Measurements from ENCODE around the gene ZBTB22. TPM values are rescaled to one million over a fixed set of nuclear protein-coding genes. Genes with fewer than 3 reads are reported as not detected.

The ZBTB22 gene
- total RNA-seq, 5 donors from 2014 or later (not counting 1 experiment from before 2014, with no cell fraction given), result 17.6 to 32.0 (median 26.3) TPM

GRCh38 chr6:33272275-33273128 lies 45.0 kb downstream of the ZBTB22 start:
- H3K4me3 Mint-ChIP-seq, result peak overlapping the region; percentile 92 to 98 (median 94)
- H3K27ac ChIP-seq (ENCODE audit: low read length), result peak overlapping the region; percentile 85
- ATAC-seq (replicated peaks in 1 of 4) (peak; percentile 1 to 11 (median 4)), DNase-seq (peak in 3 of 35 experiments; percentile 21 to 26 (median 25))
- no peaks in the 10 kb centered on the region for H3K27me3 ChIP-seq (replicated peaks in 1 of 2; ENCODE audit: control insufficient read depth in 2 of 2, extremely low read depth in 1 of 2, insufficient read depth in 2 of 2, low read length in 1 of 2)
- no peaks in the 10 kb centered on the region for H3K27me3 Mint-ChIP-seq
- peaks cover 6 to 61% of the 10 kb centered on the region in 2 donors for H3K36me3 ChIP-seq (ENCODE audit: control insufficient read depth in 2 of 2, extremely low read depth in 1 of 2, insufficient read depth in 1 of 2, low read length in 1 of 2)
- peak overlapping the region; percentile 70 to 73 for H3K4me3 ChIP-seq (ENCODE audit: control insufficient read depth in 1 of 2, extremely low read depth in 1 of 2, low read length in 1 of 2)
- ChIA-PET CTCF (interaction anchor here in 1 of 2 donors (1.0 to 1.9 kb wide), 7 partner anchors 17 to 320 kb away, joined by 3 to 16 read pairs (median 7); partner anchors contain the start of genes HLA-DMA, PFDN6, WDR46 and ZBTB22), POLR2A (interaction anchor here (0.5 to 1.5 kb wide), 4 partner anchors 16 to 300 kb away, joined by 3 to 6 read pairs (median 4); partner anchors contain the start of gene WDR46 (in 1 of the 2))
- H3K4me1 Mint-ChIP-seq, result peaks cover 58 to 72% (median 61%) of the 10 kb centered on the region in 3 donors
- no peaks in the 10 kb centered on the region for H3K9me3 ChIP-seq
- peaks cover 38 to 64% of the 10 kb centered on the region in 2 experiments for H3K4me1 ChIP-seq (ENCODE audit: control insufficient read depth in 1 of 2, extremely low read depth in 1 of 2, insufficient read depth in 2 of 2, low read length in 2 of 2)
- H3K36me3 Mint-ChIP-seq, result peaks cover 51% of the 10 kb centered on the region
- H3K27ac Mint-ChIP-seq, result peak overlapping the region; percentile 98 to 99
- 8% methylated on average over 8 of the region's 22 CpGs for WGBS (ENCODE audit: insufficient coverage)
- no peaks in the 10 kb centered on the region for H3K9me3 Mint-ChIP-seq

- WGBS (ENCODE audit: insufficient coverage), result under 1% methylated on average over 39 of the region's 48 CpGs
- H3K9me3 ChIP-seq, result no peaks in the 10 kb centered on the region
- peak within 1 kb of the TSS; percentile 98 to 99 for H3K27ac Mint-ChIP-seq
- DNase-seq (peak; percentile 79 to 99 (median 92)), ATAC-seq (replicated peaks in 1 of 4) (peak; percentile 82 to 93 (median 90))
- peaks cover 37 to 59% of the 10 kb centered on the region in 2 experiments for H3K4me1 ChIP-seq (ENCODE audit: control insufficient read depth in 1 of 2, extremely low read depth in 1 of 2, insufficient read depth in 2 of 2, low read length in 2 of 2)
- peak within 1 kb of the TSS; percentile 70 to 73 for H3K4me3 ChIP-seq (ENCODE audit: control insufficient read depth in 1 of 2, extremely low read depth in 1 of 2, low read length in 1 of 2)
- H3K27ac ChIP-seq (ENCODE audit: low read length), result peak within 1 kb of the TSS; percentile 85
- ChIA-PET POLR2A (interaction anchor here (0.5 to 1.5 kb wide), 10 partner anchors 17 to 317 kb away, joined by 3 to 6 read pairs (median 3); partner anchors contain the start of genes RING1 (in 1 of the 2) and WDR46 (in 1 of the 2)), CTCF (interaction anchor here in 1 of 2 donors (0.8 to 1.9 kb wide), 10 partner anchors 17 to 1409 kb away, joined by 3 to 16 read pairs (median 6); partner anchors contain the start of genes HLA-DMA, NEU1, PFDN6 and WDR46)
- peaks cover 55 to 68% (median 60%) of the 10 kb centered on the region in 3 donors for H3K4me1 Mint-ChIP-seq
- no peaks in the 10 kb centered on the region for H3K9me3 Mint-ChIP-seq
- no peaks in the 10 kb centered on the region for H3K27me3 ChIP-seq (replicated peaks in 1 of 2; ENCODE audit: control insufficient read depth in 2 of 2, extremely low read depth in 1 of 2, insufficient read depth in 2 of 2, low read length in 1 of 2)
- H3K36me3 Mint-ChIP-seq, result peaks cover 54% of the 10 kb centered on the region
- no peaks in the 10 kb centered on the region for H3K27me3 Mint-ChIP-seq
- peak within 1 kb of the TSS; percentile 92 to 98 (median 94) for H3K4me3 Mint-ChIP-seq
- H3K36me3 ChIP-seq (ENCODE audit: control insufficient read depth in 2 of 2, extremely low read depth in 1 of 2, insufficient read depth in 1 of 2, low read length in 1 of 2), result peaks cover 13 to 69% of the 10 kb centered on the region in 2 donors
These were observed 45.9 kb downstream of the ZBTB22 start, which contains the start of the genes RPS18 and VPS52 for GRCh38 chr6:33271468-33272274. RPS18 (plus strand) TSS chr6:33272075; CDS start chr6:33272120, 45 bp downstream. VPS52 (minus strand) TSS chr6:33271876; CDS start chr6:33271675, 201 bp downstream.

- peak in 1 of 4 experiments; percentile 28 for ATAC-seq (replicated peaks in 1 of 4)
- DNase-seq, result no peak
- peaks cover 49 to 62% (median 54%) of the 10 kb centered on the region in 3 donors for H3K4me1 Mint-ChIP-seq
- H3K27ac Mint-ChIP-seq, result peak overlapping the region; percentile 98 to 99
- ChIA-PET CTCF (interaction anchor here in 1 of 2 donors (0.8 to 1.9 kb wide), 7 partner anchors 18 to 1409 kb away, joined by 3 to 16 read pairs (median 7); partner anchors contain the start of genes HLA-DMA, NEU1, PFDN6 and WDR46), POLR2A (interaction anchor here (0.5 to 1.5 kb wide), 7 partner anchors 17 to 299 kb away, joined by 3 to 6 read pairs (median 3); partner anchors contain the start of genes RING1 (in 1 of the 2) and WDR46 (in 1 of the 2))
- H3K27me3 ChIP-seq (replicated peaks in 1 of 2; ENCODE audit: control insufficient read depth in 2 of 2, extremely low read depth in 1 of 2, insufficient read depth in 2 of 2, low read length in 1 of 2), result no peaks in the 10 kb centered on the region
- WGBS (ENCODE audit: insufficient coverage), result 0% methylated on average over 3 of the region's 7 CpGs
- H3K36me3 Mint-ChIP-seq, result peaks cover 55% of the 10 kb centered on the region
- H3K4me1 ChIP-seq (ENCODE audit: control insufficient read depth in 1 of 2, extremely low read depth in 1 of 2, insufficient read depth in 2 of 2, low read length in 2 of 2), result peaks cover 31 to 53% of the 10 kb centered on the region in 2 experiments
- peaks cover 19 to 69% of the 10 kb centered on the region in 2 donors for H3K36me3 ChIP-seq (ENCODE audit: control insufficient read depth in 2 of 2, extremely low read depth in 1 of 2, insufficient read depth in 1 of 2, low read length in 1 of 2)
- no peaks in the 10 kb centered on the region for H3K9me3 Mint-ChIP-seq
- no peaks in the 10 kb centered on the region for H3K27me3 Mint-ChIP-seq
- peak overlapping the region; percentile 70 to 73 for H3K4me3 ChIP-seq (ENCODE audit: control insufficient read depth in 1 of 2, extremely low read depth in 1 of 2, low read length in 1 of 2)
- peak overlapping the region; percentile 85 for H3K27ac ChIP-seq (ENCODE audit: low read length)
- no peaks in the 10 kb centered on the region for H3K9me3 ChIP-seq
- H3K4me3 Mint-ChIP-seq, result peak overlapping the region; percentile 92 to 98 (median 94)
These were observed 46.5 kb downstream of the ZBTB22 start for GRCh38 chr6:33271117-33271467.

Other genes starting within 250 kb of the ZBTB22 start
- 10 to 100 TPM; 29.6 to 68.4 (median 35.9) TPM for gene HLA-DPA1, start 244.1 kb downstream of the ZBTB22 start, total RNA-seq
- gene HLA-DPB1, start 241.8 kb downstream of the ZBTB22 start, total RNA-seq, result 10 to 100 TPM; 41.2 to 78.9 (median 58.4) TPM
- gene COL11A2, start 125.3 kb downstream of the ZBTB22 start, total RNA-seq, result 1 to 10 TPM; 1.3 to 9.7 (median 2.7) TPM
- 100 to 1,000 TPM in 2 of 5 donors, 10 to 100 TPM in 3; 65.5 to 104 (median 96.4) TPM for gene RXRB, start 117.1 kb downstream of the ZBTB22 start, total RNA-seq
- 10 to 100 TPM; 19.1 to 44.0 (median 41.3) TPM for gene SLC39A7, start 116.9 kb downstream of the ZBTB22 start, total RNA-seq
- gene HSD17B8, start 113.1 kb downstream of the ZBTB22 start, total RNA-seq, result 10 to 100 TPM; 13.9 to 27.7 (median 24.4) TPM
- gene RING1, start 109.2 kb downstream of the ZBTB22 start, total RNA-seq, result 10 to 100 TPM; 37.7 to 43.8 (median 42.6) TPM
- 100 to 1,000 TPM in 1 of 5 donors, 10 to 100 TPM in 4; 81.4 to 100 (median 87.6) TPM for gene VPS52, start 45.9 kb downstream of the ZBTB22 start, total RNA-seq
- 1,000 to 10,000 TPM; 3,249 to 4,871 (median 4,590) TPM for gene RPS18, start 45.7 kb downstream of the ZBTB22 start, total RNA-seq
- 10 to 100 TPM; 12.2 to 47.2 (median 40.4) TPM for gene B3GALT4, start 40.6 kb downstream of the ZBTB22 start, total RNA-seq
- gene WDR46, start 28.5 kb downstream of the ZBTB22 start, total RNA-seq, result 10 to 100 TPM; 38.3 to 74.4 (median 60.4) TPM
- 10 to 100 TPM; 16.1 to 51.4 (median 40.5) TPM for gene PFDN6, start 28.1 kb downstream of the ZBTB22 start, total RNA-seq
- gene RGL2, start 18.8 kb downstream of the ZBTB22 start, total RNA-seq, result 10 to 100 TPM; 55.9 to 72.0 (median 66.0) TPM
- 100 to 1,000 TPM; 224 to 271 (median 254) TPM for gene TAPBP, start 3.7 kb downstream of the ZBTB22 start, total RNA-seq
- 10 to 100 TPM; 36.3 to 91.4 (median 87.7) TPM for gene DAXX, start 5.2 kb upstream of the ZBTB22 start, total RNA-seq
- gene KIFC1, start 74.1 kb upstream of the ZBTB22 start, total RNA-seq, result 1 to 10 TPM; 1.1 to 2.9 (median 1.8) TPM
- 100 to 1,000 TPM; 169 to 372 (median 175) TPM for gene PHF1, start 93.3 kb upstream of the ZBTB22 start, total RNA-seq
- 100 to 1,000 TPM; 169 to 184 (median 176) TPM for gene CUTA, start 100.4 kb upstream of the ZBTB22 start, total RNA-seq
- 100 to 1,000 TPM in 1 of 5 donors, 10 to 100 TPM in 4; 51.2 to 111 (median 64.5) TPM for gene SYNGAP1, start 102.3 kb upstream of the ZBTB22 start, total RNA-seq
- 10 to 100 TPM in 3 of 5 donors, 1 to 10 TPM in 2; 3.9 to 12.6 (median 11.1) TPM for gene ZBTB9, start 136.8 kb upstream of the ZBTB22 start, total RNA-seq